Rectal smooth muscle tissue (tissue), 1 donor: ENCODE results near the gene EDIL3.

Experiments
- H3K27ac ChIP-seq: one replicate; pipeline ENCODE4 v1.7.0; 2013; ENCODE audit warnings: low read depth, low read length, inconsistent platforms
- H3K27me3 ChIP-seq: one replicate; pipeline ENCODE4 v1.7.0; 2013; ENCODE audit warnings: low read length; ENCODE audit not compliant: control insufficient read depth, insufficient read depth
- H3K36me3 ChIP-seq: one replicate; pipeline ENCODE4 v1.7.0; 2013; ENCODE audit warnings: low read length; ENCODE audit not compliant: control insufficient read depth, insufficient read depth
- H3K4me1 ChIP-seq: one replicate; pipeline ENCODE4 v1.7.0; 2013; ENCODE audit warnings: low read length; ENCODE audit not compliant: control insufficient read depth, insufficient read depth
- H3K4me3 ChIP-seq: one replicate; pipeline ENCODE4 v1.7.0; 2013; ENCODE audit warnings: low read length
- H3K9ac ChIP-seq: one replicate; pipeline ENCODE4 v1.7.0; 2013; ENCODE audit warnings: low read length

Gene EDIL3

GRCh38 chr5:84287951-84288350 lies 96.7 kb downstream of the EDIL3 start:
- no peaks in the 10 kb centered on the region for H3K27me3 ChIP-seq
- no peak overlapping the region for H3K27ac ChIP-seq
- no peak overlapping the region for H3K9ac ChIP-seq
- H3K4me1 ChIP-seq: no peaks in the 10 kb centered on the region
- H3K36me3 ChIP-seq: no peaks in the 10 kb centered on the region
- H3K4me3 ChIP-seq: no peak overlapping the region

- Histone ChIP-seq H3K27ac (no peak overlapping the region), H3K4me1 (no peaks in the 10 kb centered on the region), H3K36me3 (no peaks in the 10 kb centered on the region), H3K4me3 (no peak overlapping the region), H3K27me3 (no peaks in the 10 kb centered on the region), H3K9ac (no peak overlapping the region)
These were observed 98.0 kb downstream of the EDIL3 start for GRCh38 chr5:84286662-84287061.

GRCh38 chr5:84285641-84286637 lies 98.7 kb downstream of the EDIL3 start:
- Histone ChIP-seq H3K4me3 (no peak overlapping the region), H3K27me3 (no peaks in the 10 kb centered on the region), H3K27ac (no peak overlapping the region), H3K4me1 (no peaks in the 10 kb centered on the region), H3K36me3 (no peaks in the 10 kb centered on the region), H3K9ac (no peak overlapping the region)

- no peaks in the 10 kb centered on the region for H3K27me3 ChIP-seq
- no peak overlapping the region for H3K9ac ChIP-seq
- no peaks in the 10 kb centered on the region for H3K4me1 ChIP-seq
- H3K27ac ChIP-seq: no peak overlapping the region
- H3K4me3 ChIP-seq: no peak overlapping the region
- no peaks in the 10 kb centered on the region for H3K36me3 ChIP-seq
These were observed 103.3 kb downstream of the EDIL3 start for GRCh38 chr5:84281383-84281782.

- Histone ChIP-seq H3K4me1 (no peaks in the 10 kb centered on the region), H3K9ac (no peak overlapping the region), H3K36me3 (no peaks in the 10 kb centered on the region), H3K27ac (no peak overlapping the region), H3K27me3 (no peaks in the 10 kb centered on the region), H3K4me3 (no peak overlapping the region)
These were observed 105.4 kb downstream of the EDIL3 start for GRCh38 chr5:84279234-84279633.

GRCh38 chr5:84275609-84276008 lies 109.1 kb downstream of the EDIL3 start:
- Histone ChIP-seq H3K27ac (no peak overlapping the region), H3K27me3 (no peaks in the 10 kb centered on the region)

GRCh38 chr5:84274585-84275468 lies 109.9 kb downstream of the EDIL3 start:
- H3K4me1 ChIP-seq: no peaks in the 10 kb centered on the region
- H3K9ac ChIP-seq: no peak overlapping the region
- H3K36me3 ChIP-seq: no peaks in the 10 kb centered on the region
- no peaks in the 10 kb centered on the region for H3K27me3 ChIP-seq
- no peak overlapping the region for H3K4me3 ChIP-seq
- H3K27ac ChIP-seq: no peak overlapping the region

More at GRCh38 chr5:84275609-84276008, 109.1 kb downstream of the EDIL3 start:
- no peak overlapping the region for H3K9ac ChIP-seq
- H3K4me3 ChIP-seq: no peak overlapping the region
- no peaks in the 10 kb centered on the region for H3K36me3 ChIP-seq
- no peaks in the 10 kb centered on the region for H3K4me1 ChIP-seq

GRCh38 chr5:84273517-84273883 lies 111.2 kb downstream of the EDIL3 start:
- no peak overlapping the region for H3K9ac ChIP-seq
- H3K4me3 ChIP-seq: no peak overlapping the region
- no peaks in the 10 kb centered on the region for H3K36me3 ChIP-seq
- no peaks in the 10 kb centered on the region for H3K27me3 ChIP-seq
- no peak overlapping the region for H3K27ac ChIP-seq
- no peaks in the 10 kb centered on the region for H3K4me1 ChIP-seq

- Histone ChIP-seq H3K4me1 (no peaks in the 10 kb centered on the region), H3K9ac (no peak overlapping the region)
These were observed 111.7 kb downstream of the EDIL3 start for GRCh38 chr5:84272771-84273516.

GRCh38 chr5:84265739-84266550 lies 118.7 kb downstream of the EDIL3 start:
- Histone ChIP-seq H3K9ac (no peak overlapping the region), H3K36me3 (no peaks in the 10 kb centered on the region), H3K27me3 (no peaks in the 10 kb centered on the region), H3K4me1 (no peaks in the 10 kb centered on the region), H3K27ac (no peak overlapping the region), H3K4me3 (no peak overlapping the region)

More at GRCh38 chr5:84272771-84273516, 111.7 kb downstream of the EDIL3 start:
- no peaks in the 10 kb centered on the region for H3K27me3 ChIP-seq
- H3K27ac ChIP-seq: no peak overlapping the region
- no peak overlapping the region for H3K4me3 ChIP-seq
- no peaks in the 10 kb centered on the region for H3K36me3 ChIP-seq

- H3K27me3 ChIP-seq: no peaks in the 10 kb centered on the region
- H3K4me1 ChIP-seq: no peaks in the 10 kb centered on the region
- H3K27ac ChIP-seq: no peak overlapping the region
- H3K9ac ChIP-seq: no peak overlapping the region
- H3K36me3 ChIP-seq: no peaks in the 10 kb centered on the region
- H3K4me3 ChIP-seq: no peak overlapping the region
These were observed 119.5 kb downstream of the EDIL3 start for GRCh38 chr5:84265130-84265529.
